RWPE1 (cell line): Measurements from ENCODE around the gene DNAH5.
A peak's percentile ranks its signal among the peaks of the same experiment; 100 is the strongest.

Source experiments
- CTCF ChIA-PET: fragments of 350-600 bp; sonication (Branson Sonifier 250); formaldehyde crosslinking; extraction: SDS; loops from one replicate; lab custom pipeline; 2021; lab: Yijun Ruan, JAX
- POLR2A ChIA-PET: fragments of 400-600 bp; formaldehyde crosslinking; extraction: SDS; loops from one replicate; lab custom pipeline; 2020; ENCODE audit warnings: antibody characterized with exemption; ENCODE audit not compliant: low non-redundant PET; lab: Yijun Ruan, JAX
- DNase-seq: peaks from one replicate; pipeline ENCODE4 v3.0.0; 2012; ENCODE audit warnings: low spot score
- H3K27ac ChIP-seq: fragments of 450-650 bp; 2 replicates; pipeline ENCODE4 v1.5.1; 2017
- CTCF ChIP-seq: fragments of 450-650 bp; conservative IDR thresholded peaks from 2 replicates; pipeline ENCODE4 v1.5.1; 2017; ENCODE audit warnings: low read depth, mild to moderate bottlenecking

Gene DNAH5

GRCh38 chr5:13973724-13974123, 29.2 kb upstream of the DNAH5 start:
- ChIA-PET POLR2A (no interaction called here), CTCF (no interaction called here)
- no peak for DNase-seq
- TF ChIP-seq CTCF: no peak
- no peak overlapping the region for H3K27ac ChIP-seq

GRCh38 chr5:13972029-13972428, 27.5 kb upstream of the DNAH5 start:
- no peak overlapping the region for H3K27ac ChIP-seq
- TF ChIP-seq CTCF: no peak
- DNase-seq: no peak
- POLR2A ChIA-PET: no interaction called here
- CTCF ChIA-PET: no interaction called here

- DNase-seq: peak; percentile 57
- ChIA-PET CTCF (interaction anchor here (0.7 to 1.0 kb wide), 5 partner anchors 372 to 1671 kb away, joined by 3 to 8 read pairs (median 3); no protein-coding TSS in a partner anchor), POLR2A (no interaction called here)
- H3K27ac ChIP-seq: no peak overlapping the region
- peak; percentile 74 for TF ChIP-seq CTCF
Observed at GRCh38 chr5:13957032-13957645, 12.7 kb upstream of the DNAH5 start.

GRCh38 chr5:13956471-13956870, 12.0 kb upstream of the DNAH5 start:
- no peak overlapping the region for H3K27ac ChIP-seq
- no peak for DNase-seq
- ChIA-PET POLR2A (no interaction called here), CTCF (interaction anchor here (1.0 kb wide), 2 partner anchors 705 to 1670 kb away, joined by 3 read pairs; no protein-coding TSS in a partner anchor)
- no peak for TF ChIP-seq CTCF

- H3K27ac ChIP-seq: no peak overlapping the region
- no peak for TF ChIP-seq CTCF
- ChIA-PET POLR2A (no interaction called here), CTCF (no interaction called here)
- DNase-seq: no peak
Observed at GRCh38 chr5:13955896-13956295, 11.4 kb upstream of the DNAH5 start.

GRCh38 chr5:13946111-13946510, 1.6 kb upstream of the DNAH5 start:
- CTCF ChIA-PET: interaction anchor here (0.7 kb wide), 1 partner anchor 535 kb away, joined by 3 read pairs; no protein-coding TSS in a partner anchor
- H3K27ac ChIP-seq: no peak overlapping the region
- TF ChIP-seq CTCF: no peak
- DNase-seq: no peak
- POLR2A ChIA-PET: no interaction called here
